Body of pancreas (tissue), 4 donors: ENCODE results near the gene RILPL2.

Experiments
- POLR2A ChIP-seq, 3 donors: fragments of 450-650 bp; IDR thresholded peaks; one replicate each; pipeline ENCODE4 v1.6.1; 2016; ENCODE audit warnings: antibody characterized with exemption in 3 of 3, mild to moderate bottlenecking in 2 of 3
- TF ChIP-seq, protein P1 (sequence below), 7 experiments: fragments of 450-650 bp in 4 of 7; fragments of 200-600 bp in 3 of 7; sonication (generic) in 3 of 7; IDR thresholded peaks; one replicate each; pipeline ENCODE4 v1.5.1; 2016 to 2019; ENCODE audit warnings: antibody characterized with exemption in 7 of 7

DNA sequence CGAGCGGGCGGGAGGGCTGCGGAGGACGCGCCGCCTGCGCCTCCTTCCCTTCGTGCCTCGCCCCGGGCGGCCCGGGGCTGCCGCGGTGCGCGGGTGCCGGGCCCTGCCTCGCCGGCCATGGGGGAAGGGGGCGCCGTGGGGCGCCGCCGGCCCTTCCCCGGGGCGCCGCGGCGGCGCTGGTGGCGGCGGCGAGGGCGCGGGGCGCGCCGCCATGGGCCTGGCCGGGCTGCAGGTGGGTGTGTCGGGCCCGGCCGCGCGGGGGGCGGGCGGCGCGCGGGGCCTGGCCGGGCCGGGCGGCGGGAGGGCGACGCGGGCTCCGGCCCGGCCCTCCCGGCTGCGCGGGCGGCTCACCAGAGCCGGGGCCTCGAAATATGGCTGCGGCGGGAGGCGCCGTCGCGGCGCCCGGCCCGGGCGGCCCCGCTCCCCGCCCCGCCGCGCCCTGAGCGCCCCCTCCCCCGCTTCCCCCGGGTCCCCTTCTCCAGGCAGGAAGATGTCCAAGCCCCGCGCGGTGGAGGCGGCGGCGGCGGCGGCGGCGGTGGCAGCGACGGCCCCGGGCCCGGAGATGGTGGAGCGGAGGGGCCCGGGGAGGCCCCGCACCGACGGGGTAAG is 47.4 kb downstream of the RILPL2 start:
- TF ChIP-seq, protein P1, sequence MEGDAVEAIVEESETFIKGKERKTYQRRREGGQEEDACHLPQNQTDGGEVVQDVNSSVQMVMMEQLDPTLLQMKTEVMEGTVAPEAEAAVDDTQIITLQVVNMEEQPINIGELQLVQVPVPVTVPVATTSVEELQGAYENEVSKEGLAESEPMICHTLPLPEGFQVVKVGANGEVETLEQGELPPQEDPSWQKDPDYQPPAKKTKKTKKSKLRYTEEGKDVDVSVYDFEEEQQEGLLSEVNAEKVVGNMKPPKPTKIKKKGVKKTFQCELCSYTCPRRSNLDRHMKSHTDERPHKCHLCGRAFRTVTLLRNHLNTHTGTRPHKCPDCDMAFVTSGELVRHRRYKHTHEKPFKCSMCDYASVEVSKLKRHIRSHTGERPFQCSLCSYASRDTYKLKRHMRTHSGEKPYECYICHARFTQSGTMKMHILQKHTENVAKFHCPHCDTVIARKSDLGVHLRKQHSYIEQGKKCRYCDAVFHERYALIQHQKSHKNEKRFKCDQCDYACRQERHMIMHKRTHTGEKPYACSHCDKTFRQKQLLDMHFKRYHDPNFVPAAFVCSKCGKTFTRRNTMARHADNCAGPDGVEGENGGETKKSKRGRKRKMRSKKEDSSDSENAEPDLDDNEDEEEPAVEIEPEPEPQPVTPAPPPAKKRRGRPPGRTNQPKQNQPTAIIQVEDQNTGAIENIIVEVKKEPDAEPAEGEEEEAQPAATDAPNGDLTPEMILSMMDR (IDR thresholded peaks at IDR 0.05) = peak in 2 of 7 experiments; percentile 1 to 20
- no peak for TF ChIP-seq POLR2A (IDR thresholded peaks at IDR 0.05)
